ENCODE results near the gene FAM217B. TPM values are rescaled to one million over a fixed set of nuclear protein-coding genes. Genes with fewer than 3 reads are reported as not detected.

FAM217B gene
- polyA plus RNA-seq, 1 donor from 2014 or later, result 15.1 TPM

DNA sequence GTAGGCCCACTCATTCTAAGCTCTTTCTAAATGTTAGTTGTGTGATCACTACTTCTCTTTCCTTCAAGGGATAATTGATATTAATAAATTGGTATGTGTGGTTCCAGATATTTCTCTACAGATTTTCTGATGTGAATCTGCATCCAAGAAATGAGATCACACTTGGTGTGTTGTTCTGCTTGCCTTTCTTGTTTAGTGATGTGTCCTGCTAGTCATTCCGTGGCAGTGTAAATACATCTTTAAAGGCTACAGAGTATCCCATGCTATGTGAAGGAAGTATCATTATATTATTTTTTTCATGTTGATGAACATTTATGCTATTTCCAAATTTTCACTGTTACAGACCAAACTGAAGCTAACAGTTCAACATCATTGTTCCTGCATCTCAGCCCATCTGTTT, 31.2 kb downstream of the FAM217B start:
- no peak overlapping the region for H3K27ac ChIP-seq (ENCODE audit: low read length)
- H4K20me1 ChIP-seq (ENCODE audit: insufficient read depth), result no peaks in the 10 kb centered on the region
- no peaks in the 10 kb centered on the region for H3K27me3 ChIP-seq (ENCODE audit: insufficient read depth, low read depth, low read length)
- no peaks in the 10 kb centered on the region for H3K9me2 ChIP-seq (ENCODE audit: insufficient read depth, low read length)
- H3K4me3 ChIP-seq (ENCODE audit: low read length), result no peak overlapping the region
- H3K9me3 ChIP-seq (ENCODE audit: low read length), result no peaks in the 10 kb centered on the region
- no peaks in the 10 kb centered on the region for H3K79me2 ChIP-seq (replicated peaks; ENCODE audit: insufficient read depth, low read length)
- no peaks in the 10 kb centered on the region for H3F3A ChIP-seq (ENCODE audit: insufficient read depth, low read length, poor library complexity, severe bottlenecking)
- H2AFZ ChIP-seq (ENCODE audit: low read depth, low read length), result no peak overlapping the region
- no peak overlapping the region for H3K9ac ChIP-seq (ENCODE audit: low read length)
- TF ChIP-seq RAD21 (conservative IDR thresholded peaks at IDR 0.05), result no peak
- no peak for TF ChIP-seq MXI1 (conservative IDR thresholded peaks at IDR 0.05; ENCODE audit: poor library complexity, severe bottlenecking)
- TF ChIP-seq, protein P1, sequence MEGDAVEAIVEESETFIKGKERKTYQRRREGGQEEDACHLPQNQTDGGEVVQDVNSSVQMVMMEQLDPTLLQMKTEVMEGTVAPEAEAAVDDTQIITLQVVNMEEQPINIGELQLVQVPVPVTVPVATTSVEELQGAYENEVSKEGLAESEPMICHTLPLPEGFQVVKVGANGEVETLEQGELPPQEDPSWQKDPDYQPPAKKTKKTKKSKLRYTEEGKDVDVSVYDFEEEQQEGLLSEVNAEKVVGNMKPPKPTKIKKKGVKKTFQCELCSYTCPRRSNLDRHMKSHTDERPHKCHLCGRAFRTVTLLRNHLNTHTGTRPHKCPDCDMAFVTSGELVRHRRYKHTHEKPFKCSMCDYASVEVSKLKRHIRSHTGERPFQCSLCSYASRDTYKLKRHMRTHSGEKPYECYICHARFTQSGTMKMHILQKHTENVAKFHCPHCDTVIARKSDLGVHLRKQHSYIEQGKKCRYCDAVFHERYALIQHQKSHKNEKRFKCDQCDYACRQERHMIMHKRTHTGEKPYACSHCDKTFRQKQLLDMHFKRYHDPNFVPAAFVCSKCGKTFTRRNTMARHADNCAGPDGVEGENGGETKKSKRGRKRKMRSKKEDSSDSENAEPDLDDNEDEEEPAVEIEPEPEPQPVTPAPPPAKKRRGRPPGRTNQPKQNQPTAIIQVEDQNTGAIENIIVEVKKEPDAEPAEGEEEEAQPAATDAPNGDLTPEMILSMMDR (IDR thresholded peaks at IDR 0.05; ENCODE audit: poor library complexity, severe bottlenecking), result no peak
- no peak for TF ChIP-seq EP300 (conservative IDR thresholded peaks at IDR 0.05; ENCODE audit: poor library complexity, severe bottlenecking)
- TF ChIP-seq, protein P2, sequence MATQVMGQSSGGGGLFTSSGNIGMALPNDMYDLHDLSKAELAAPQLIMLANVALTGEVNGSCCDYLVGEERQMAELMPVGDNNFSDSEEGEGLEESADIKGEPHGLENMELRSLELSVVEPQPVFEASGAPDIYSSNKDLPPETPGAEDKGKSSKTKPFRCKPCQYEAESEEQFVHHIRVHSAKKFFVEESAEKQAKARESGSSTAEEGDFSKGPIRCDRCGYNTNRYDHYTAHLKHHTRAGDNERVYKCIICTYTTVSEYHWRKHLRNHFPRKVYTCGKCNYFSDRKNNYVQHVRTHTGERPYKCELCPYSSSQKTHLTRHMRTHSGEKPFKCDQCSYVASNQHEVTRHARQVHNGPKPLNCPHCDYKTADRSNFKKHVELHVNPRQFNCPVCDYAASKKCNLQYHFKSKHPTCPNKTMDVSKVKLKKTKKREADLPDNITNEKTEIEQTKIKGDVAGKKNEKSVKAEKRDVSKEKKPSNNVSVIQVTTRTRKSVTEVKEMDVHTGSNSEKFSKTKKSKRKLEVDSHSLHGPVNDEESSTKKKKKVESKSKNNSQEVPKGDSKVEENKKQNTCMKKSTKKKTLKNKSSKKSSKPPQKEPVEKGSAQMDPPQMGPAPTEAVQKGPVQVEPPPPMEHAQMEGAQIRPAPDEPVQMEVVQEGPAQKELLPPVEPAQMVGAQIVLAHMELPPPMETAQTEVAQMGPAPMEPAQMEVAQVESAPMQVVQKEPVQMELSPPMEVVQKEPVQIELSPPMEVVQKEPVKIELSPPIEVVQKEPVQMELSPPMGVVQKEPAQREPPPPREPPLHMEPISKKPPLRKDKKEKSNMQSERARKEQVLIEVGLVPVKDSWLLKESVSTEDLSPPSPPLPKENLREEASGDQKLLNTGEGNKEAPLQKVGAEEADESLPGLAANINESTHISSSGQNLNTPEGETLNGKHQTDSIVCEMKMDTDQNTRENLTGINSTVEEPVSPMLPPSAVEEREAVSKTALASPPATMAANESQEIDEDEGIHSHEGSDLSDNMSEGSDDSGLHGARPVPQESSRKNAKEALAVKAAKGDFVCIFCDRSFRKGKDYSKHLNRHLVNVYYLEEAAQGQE (IDR thresholded peaks at IDR 0.05; ENCODE audit: borderline replicate concordance), result no peak
- TF ChIP-seq SMC3 (conservative IDR thresholded peaks at IDR 0.05; ENCODE audit: poor library complexity), result no peak
- TF ChIP-seq TAF1 (IDR thresholded peaks at IDR 0.05; ENCODE audit: low read depth), result no peak
- no peak overlapping the region for H3K4me2 ChIP-seq (ENCODE audit: low read length)
- no peaks in the 10 kb centered on the region for H3K36me3 ChIP-seq (ENCODE audit: insufficient read depth, low read length)

GRCh38 chr20:59972037-59972801, 32.0 kb downstream of the FAM217B start:
- TF ChIP-seq SMC3 (conservative IDR thresholded peaks at IDR 0.05; ENCODE audit: poor library complexity) (no peak), MXI1 (conservative IDR thresholded peaks at IDR 0.05; ENCODE audit: poor library complexity, severe bottlenecking) (no peak)
- Histone ChIP-seq H3K9me3 (ENCODE audit: low read length) (no peaks in the 10 kb centered on the region), H3K27ac (ENCODE audit: low read length) (no peak overlapping the region), H3K27me3 (ENCODE audit: insufficient read depth, low read depth, low read length) (no peaks in the 10 kb centered on the region), H3F3A (ENCODE audit: insufficient read depth, low read length, poor library complexity, severe bottlenecking) (no peaks in the 10 kb centered on the region), H3K36me3 (ENCODE audit: insufficient read depth, low read length) (no peaks in the 10 kb centered on the region), H3K9me2 (ENCODE audit: insufficient read depth, low read length) (no peaks in the 10 kb centered on the region), H4K20me1 (ENCODE audit: insufficient read depth) (no peaks in the 10 kb centered on the region), H3K4me2 (ENCODE audit: low read length) (no peak overlapping the region), H3K79me2 (replicated peaks; ENCODE audit: insufficient read depth, low read length) (no peaks in the 10 kb centered on the region), H3K4me3 (ENCODE audit: low read length) (no peak overlapping the region), H3K9ac (ENCODE audit: low read length) (no peak overlapping the region), H2AFZ (ENCODE audit: low read depth, low read length) (no peak overlapping the region)
